Measurements from ENCODE around the gene TNS3. TPM values are rescaled to one million over a fixed set of nuclear protein-coding genes. Genes with fewer than 3 reads are reported as not detected.

Gene TNS3
- total and polyA plus RNA-seq, 2 donors (not counting 3 experiments of a cell fraction or from before 2014, with no cell fraction given), result 10.4 to 45.1 TPM

GRCh38 chr7:47354831-47355541 is 226.9 kb downstream of the TNS3 start:
- BruUV-seq (replicated peaks), result no TSS peak
- intact Hi-C loops (cut with micrococcal nuclease) (no loop called here), dilution Hi-C loops (cut with MboI; ENCODE audit: extremely low pct_ligation_motif_present, low sequenced_read_pairs) (no loop called here)
- H3K9me3 ChIP-seq (replicated peaks; ENCODE audit: control insufficient read depth, insufficient read depth, low read length), result no peaks in the 10 kb centered on the region
- ChIA-PET POLR2A (no interaction called here), CTCF (interaction anchor here (1.5 to 1.6 kb wide), 2 partner anchors 16 to 89 kb away, joined by 3 read pairs; no protein-coding TSS in a partner anchor)
- no peak overlapping the region for H2AFZ ChIP-seq (ENCODE audit: low read depth, low read length)
- no peaks in the 10 kb centered on the region for H3K27me3 ChIP-seq (ENCODE audit: control insufficient read depth in 2 of 2, insufficient read depth in 2 of 2, low read length in 2 of 2)
- no peaks in the 10 kb centered on the region for H3K36me3 ChIP-seq (ENCODE audit: control insufficient read depth in 2 of 2, extremely low read depth in 1 of 2, insufficient read depth in 2 of 2, low read length in 2 of 2)
- H3K4me1 ChIP-seq (ENCODE audit: control insufficient read depth, extremely low read depth, insufficient read depth, low read length), result no peaks in the 10 kb centered on the region
- H3K9ac ChIP-seq (replicated peaks; ENCODE audit: extremely low read depth, insufficient read depth, low read length), result no peak overlapping the region
- FAIRE-seq (no peak), DNase-seq (ENCODE audit: low read depth, low spot score) (no peak)
- no peak overlapping the region for H3K27ac ChIP-seq (ENCODE audit: insufficient read depth, low read depth, low read length)
- H3K9me1 ChIP-seq (replicated peaks; ENCODE audit: control insufficient read depth, extremely low read depth, insufficient read depth, low read length), result no peaks in the 10 kb centered on the region
- no peaks in the 10 kb centered on the region for H4K20me1 ChIP-seq (replicated peaks; ENCODE audit: control insufficient read depth, extremely low read depth, insufficient read depth, low read length)
- no peak overlapping the region for H3K4me3 ChIP-seq (replicated peaks in 1 of 3; ENCODE audit: insufficient read depth in 1 of 3, low read depth in 1 of 3, low read length in 3 of 3)
- no peak overlapping the region for H3K4me2 ChIP-seq (ENCODE audit: insufficient read depth, low read length)
- no peak for TF ChIP-seq POLR2AphosphoS5 (IDR thresholded peaks at IDR 0.05; ENCODE audit: insufficient read depth, low read depth, low read length)
- no peak for TF ChIP-seq MAX (IDR thresholded peaks at IDR 0.05; ENCODE audit: insufficient read depth, insufficient read length)
- TF ChIP-seq FOS (IDR thresholded peaks at IDR 0.05; ENCODE audit: borderline replicate concordance, insufficient read depth, low read length), result no peak
- TF ChIP-seq EZH2 (IDR thresholded peaks at IDR 0.05; ENCODE audit: borderline replicate concordance, low read depth, low read length, severe bottlenecking), result no peak
- TF ChIP-seq CTCF (IDR thresholded peaks at IDR 0.05; ENCODE audit: extremely low read depth in 1 of 2, insufficient read depth in 1 of 2, low read depth in 1 of 2, low read length in 2 of 2), result no peak
- TF ChIP-seq POLR2A (IDR thresholded peaks at IDR 0.05; ENCODE audit: low read depth, low read length), result no peak
- no peak for TF ChIP-seq MYC (IDR thresholded peaks at IDR 0.05; ENCODE audit: low read depth, low read length)
- peaks cover 5% of the 10 kb centered on the region for H3K79me2 ChIP-seq (ENCODE audit: control insufficient read depth, insufficient read depth, low read length)

Measured in endothelial cell of umbilical vein (primary cell).